PFSK-1 (cell line): Measurements from ENCODE around the gene PRKN.

Experiments used
- FOXP2 ChIP-seq: optimal IDR thresholded peaks from 2 replicates; pipeline ENCODE3; 2011; ENCODE audit warnings: borderline replicate concordance, control low read depth, inconsistent platforms; ENCODE audit not compliant: insufficient read depth; ENCODE audit errors: extremely low read length, extremely low read depth
- POLR2AphosphoS5 ChIP-seq: IDR thresholded peaks from 2 replicates; pipeline ENCODE4 v1.6.1; 2012; ENCODE audit warnings: low read depth, mild to moderate bottlenecking, control low read depth, low read length, moderate library complexity
- SIN3A ChIP-seq: IDR thresholded peaks from 2 replicates; pipeline ENCODE4 v1.6.1; 2012; ENCODE audit warnings: mild to moderate bottlenecking, low read length, moderate library complexity, borderline replicate concordance; ENCODE audit not compliant: insufficient read depth
- TAF1 ChIP-seq: IDR thresholded peaks from 2 replicates; pipeline ENCODE4 v1.6.1; 2012; ENCODE audit warnings: low read length, control low read depth, borderline replicate concordance; ENCODE audit not compliant: insufficient read depth
- TF ChIP-seq, protein P1 (sequence below), 2 experiments: IDR thresholded peaks; 2 replicates each; pipeline versions ENCODE4 v1.6.1 to v1.8.0; 2011 to 2012; ENCODE audit warnings: low read depth in 2 of 2, low read length in 2 of 2, control low read depth in 1 of 2, inconsistent platforms in 1 of 2, mild to moderate bottlenecking in 1 of 2, moderate library complexity in 1 of 2; ENCODE audit not compliant: insufficient read depth in 1 of 2

The PRKN gene

DNA sequence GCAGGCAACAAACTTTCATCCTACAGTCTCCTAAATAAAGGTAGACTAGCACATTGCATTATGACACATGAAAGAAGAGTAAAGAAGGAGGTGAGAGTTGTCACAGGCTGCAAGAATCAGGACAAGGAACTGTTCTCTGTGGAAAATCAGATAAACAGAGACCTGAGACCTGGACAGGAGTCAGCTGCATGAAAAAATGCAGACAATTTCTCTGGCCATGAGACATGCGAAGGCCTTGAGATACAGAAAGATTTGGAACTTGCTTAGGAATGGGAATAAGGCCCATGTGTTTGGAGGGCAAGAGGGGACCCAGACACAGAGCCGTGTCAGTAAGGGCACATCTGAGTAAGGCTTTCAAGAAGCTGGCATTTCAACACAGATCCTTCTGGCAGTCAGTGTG, 779.1 kb downstream of the PRKN start:
- TF ChIP-seq TAF1 = no peak
- no peak for TF ChIP-seq POLR2AphosphoS5
- no peak for TF ChIP-seq FOXP2
- TF ChIP-seq SIN3A = no peak
- TF ChIP-seq, protein P1, sequence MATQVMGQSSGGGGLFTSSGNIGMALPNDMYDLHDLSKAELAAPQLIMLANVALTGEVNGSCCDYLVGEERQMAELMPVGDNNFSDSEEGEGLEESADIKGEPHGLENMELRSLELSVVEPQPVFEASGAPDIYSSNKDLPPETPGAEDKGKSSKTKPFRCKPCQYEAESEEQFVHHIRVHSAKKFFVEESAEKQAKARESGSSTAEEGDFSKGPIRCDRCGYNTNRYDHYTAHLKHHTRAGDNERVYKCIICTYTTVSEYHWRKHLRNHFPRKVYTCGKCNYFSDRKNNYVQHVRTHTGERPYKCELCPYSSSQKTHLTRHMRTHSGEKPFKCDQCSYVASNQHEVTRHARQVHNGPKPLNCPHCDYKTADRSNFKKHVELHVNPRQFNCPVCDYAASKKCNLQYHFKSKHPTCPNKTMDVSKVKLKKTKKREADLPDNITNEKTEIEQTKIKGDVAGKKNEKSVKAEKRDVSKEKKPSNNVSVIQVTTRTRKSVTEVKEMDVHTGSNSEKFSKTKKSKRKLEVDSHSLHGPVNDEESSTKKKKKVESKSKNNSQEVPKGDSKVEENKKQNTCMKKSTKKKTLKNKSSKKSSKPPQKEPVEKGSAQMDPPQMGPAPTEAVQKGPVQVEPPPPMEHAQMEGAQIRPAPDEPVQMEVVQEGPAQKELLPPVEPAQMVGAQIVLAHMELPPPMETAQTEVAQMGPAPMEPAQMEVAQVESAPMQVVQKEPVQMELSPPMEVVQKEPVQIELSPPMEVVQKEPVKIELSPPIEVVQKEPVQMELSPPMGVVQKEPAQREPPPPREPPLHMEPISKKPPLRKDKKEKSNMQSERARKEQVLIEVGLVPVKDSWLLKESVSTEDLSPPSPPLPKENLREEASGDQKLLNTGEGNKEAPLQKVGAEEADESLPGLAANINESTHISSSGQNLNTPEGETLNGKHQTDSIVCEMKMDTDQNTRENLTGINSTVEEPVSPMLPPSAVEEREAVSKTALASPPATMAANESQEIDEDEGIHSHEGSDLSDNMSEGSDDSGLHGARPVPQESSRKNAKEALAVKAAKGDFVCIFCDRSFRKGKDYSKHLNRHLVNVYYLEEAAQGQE (IDR thresholded peaks at IDR 0.05; ENCODE audit: insufficient read depth in 1 of 2, low read depth in 2 of 2, low read length in 2 of 2) = no peak

DNA sequence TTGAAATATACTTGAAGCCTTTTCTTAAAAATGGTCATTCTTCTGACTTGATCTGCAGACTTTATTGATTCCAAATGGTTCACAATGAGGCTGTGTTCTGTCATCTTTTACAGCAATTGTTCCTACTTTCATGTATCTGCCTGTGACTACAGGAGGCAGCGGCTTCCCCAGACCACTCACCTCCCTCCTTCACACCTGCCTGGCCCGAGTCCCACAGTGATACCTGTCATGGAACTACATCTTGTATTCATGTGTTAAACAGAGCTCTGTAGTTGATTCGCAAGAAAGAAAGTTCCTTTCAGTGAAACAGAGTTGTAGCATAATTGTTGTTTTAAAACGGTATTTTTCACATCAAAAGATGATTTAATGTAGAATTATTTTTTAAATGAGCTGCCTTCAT, 780.2 kb downstream of the PRKN start:
- TF ChIP-seq SIN3A = no peak
- TF ChIP-seq, protein P1 (IDR thresholded peaks at IDR 0.05; ENCODE audit: insufficient read depth in 1 of 2, low read depth in 2 of 2, low read length in 2 of 2) = no peak
- TF ChIP-seq FOXP2 = no peak
- TF ChIP-seq POLR2AphosphoS5 = no peak
- no peak for TF ChIP-seq TAF1

DNA sequence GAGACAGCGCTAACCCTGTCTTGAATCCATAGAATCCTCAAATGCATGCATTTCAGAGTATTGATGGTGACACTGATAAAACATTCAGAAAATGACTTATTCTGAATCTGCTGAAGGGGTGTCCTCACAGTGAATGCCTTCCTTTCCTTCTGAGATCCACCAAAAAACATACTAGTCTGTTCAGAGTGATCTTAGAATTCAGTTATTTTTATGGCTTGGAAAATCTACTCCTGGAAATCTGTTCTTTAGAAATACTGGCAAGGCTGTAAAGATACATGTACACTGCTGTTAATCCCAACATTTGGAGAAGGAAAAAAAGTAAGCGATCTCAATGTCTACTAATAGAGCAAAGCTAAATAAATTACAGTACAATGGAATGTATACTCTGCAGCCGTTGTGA, 781.1 kb downstream of the PRKN start:
- TF ChIP-seq, protein P1 (IDR thresholded peaks at IDR 0.05; ENCODE audit: insufficient read depth in 1 of 2, low read depth in 2 of 2, low read length in 2 of 2) = no peak
- no peak for TF ChIP-seq FOXP2
- no peak for TF ChIP-seq TAF1
- TF ChIP-seq SIN3A = no peak
- no peak for TF ChIP-seq POLR2AphosphoS5

DNA sequence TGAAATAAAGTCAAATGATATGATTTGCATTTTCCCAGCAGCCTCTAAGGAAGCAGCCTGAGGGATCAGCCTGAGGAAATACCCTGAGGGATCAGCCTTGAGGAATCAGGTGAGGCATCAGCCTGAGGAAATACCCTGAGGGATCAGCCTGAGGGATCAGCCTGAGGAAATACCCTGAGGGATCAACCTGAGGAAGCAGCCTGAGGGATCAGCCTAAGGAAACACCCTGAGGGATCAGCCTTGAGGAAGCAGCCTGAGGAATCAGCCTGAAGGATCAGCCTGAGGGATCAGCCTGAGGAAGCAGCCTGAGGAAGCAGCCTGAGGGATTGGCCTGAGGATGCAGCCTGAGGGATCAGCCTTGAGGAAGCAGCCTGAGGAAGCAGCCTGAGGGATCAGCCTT, 784.0 kb downstream of the PRKN start:
- no peak for TF ChIP-seq POLR2AphosphoS5
- TF ChIP-seq, protein P1 (IDR thresholded peaks at IDR 0.05; ENCODE audit: insufficient read depth in 1 of 2, low read depth in 2 of 2, low read length in 2 of 2) = no peak
- no peak for TF ChIP-seq TAF1
- TF ChIP-seq SIN3A = no peak

DNA sequence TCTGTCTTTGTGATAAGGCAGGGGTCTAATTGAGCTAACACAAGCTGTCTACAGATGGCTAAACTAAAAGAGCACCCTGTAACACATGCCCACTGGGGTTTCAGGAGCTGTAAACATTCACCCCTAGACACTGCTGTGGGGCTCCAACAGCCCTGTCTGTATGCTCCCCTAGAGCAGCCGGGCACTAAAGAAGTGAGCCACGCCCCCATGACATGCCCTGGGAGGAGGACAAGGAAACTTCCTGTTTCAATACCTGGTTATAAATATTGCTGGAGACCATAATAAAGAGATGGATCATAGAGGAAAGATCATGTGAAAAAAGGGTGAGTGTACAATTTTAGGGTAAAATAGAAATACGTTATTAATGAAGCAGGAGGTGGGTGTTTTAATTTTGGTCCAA, 786.0 kb downstream of the PRKN start:
- no peak for TF ChIP-seq FOXP2
- no peak for TF ChIP-seq SIN3A
- TF ChIP-seq TAF1 = no peak
- TF ChIP-seq, protein P1 (IDR thresholded peaks at IDR 0.05; ENCODE audit: insufficient read depth in 1 of 2, low read depth in 2 of 2, low read length in 2 of 2) = no peak
- TF ChIP-seq POLR2AphosphoS5 = no peak
